ENCODE data around the gene TMPRSS4. TPM values are rescaled to one million over a fixed set of nuclear protein-coding genes. Genes with fewer than 3 reads are reported as not detected.

TMPRSS4 gene
- total RNA-seq, 4 donors from 2014 or later: 41.3 to 274 (median 159) TPM

- Histone ChIP-seq H3K36me3 (no peaks in the 10 kb centered on the region), H3K27me3 (no peaks in the 10 kb centered on the region), H3K4me3 (no peak overlapping the region), H3K4me1 (no peaks in the 10 kb centered on the region), H3K27ac (no peak overlapping the region), H3K9me3 (no peaks in the 10 kb centered on the region)
- no peak for TF ChIP-seq CTCF (IDR thresholded peaks at IDR 0.05)
- no peak for TF ChIP-seq POLR2A (IDR thresholded peaks at IDR 0.05)
- DNase-seq: no peak
Measured at GRCh38 chr11:118132385-118133151, 55.7 kb downstream of the TMPRSS4 start.

- H3K27ac ChIP-seq: no peak overlapping the region
- no peaks in the 10 kb centered on the region for H3K4me1 ChIP-seq
- no peak for DNase-seq
- H3K9me3 ChIP-seq: no peaks in the 10 kb centered on the region
- no peaks in the 10 kb centered on the region for H3K36me3 ChIP-seq
- no peaks in the 10 kb centered on the region for H3K27me3 ChIP-seq
- no peak overlapping the region for H3K4me3 ChIP-seq
- TF ChIP-seq POLR2A (IDR thresholded peaks at IDR 0.05) (no peak), CTCF (IDR thresholded peaks at IDR 0.05) (no peak)
Measured at GRCh38 chr11:118133816-118134215, 56.9 kb downstream of the TMPRSS4 start.

- no peak for TF ChIP-seq CTCF (IDR thresholded peaks at IDR 0.05)
- TF ChIP-seq POLR2A (IDR thresholded peaks at IDR 0.05): no peak
- no peak overlapping the region for H3K4me3 ChIP-seq
- no peaks in the 10 kb centered on the region for H3K27me3 ChIP-seq
- no peaks in the 10 kb centered on the region for H3K36me3 ChIP-seq
- no peak overlapping the region for H3K27ac ChIP-seq
- no peaks in the 10 kb centered on the region for H3K4me1 ChIP-seq
- H3K9me3 ChIP-seq: no peaks in the 10 kb centered on the region
- DNase-seq: no peak
Measured at GRCh38 chr11:118135051-118135795, 58.3 kb downstream of the TMPRSS4 start.

- no peaks in the 10 kb centered on the region for H3K9me3 ChIP-seq
- TF ChIP-seq POLR2A (IDR thresholded peaks at IDR 0.05) (no peak), CTCF (IDR thresholded peaks at IDR 0.05) (no peak)
- no peaks in the 10 kb centered on the region for H3K36me3 ChIP-seq
- H3K4me1 ChIP-seq: no peaks in the 10 kb centered on the region
- no peak overlapping the region for H3K4me3 ChIP-seq
- no peaks in the 10 kb centered on the region for H3K27me3 ChIP-seq
- DNase-seq: no peak
- no peak overlapping the region for H3K27ac ChIP-seq
Measured at GRCh38 chr11:118135796-118136165, 58.9 kb downstream of the TMPRSS4 start.

- no peak overlapping the region for H3K27ac ChIP-seq
- H3K4me1 ChIP-seq: no peaks in the 10 kb centered on the region
- no peaks in the 10 kb centered on the region for H3K27me3 ChIP-seq
- DNase-seq: no peak
- no peaks in the 10 kb centered on the region for H3K36me3 ChIP-seq
- H3K9me3 ChIP-seq: no peaks in the 10 kb centered on the region
- TF ChIP-seq CTCF (IDR thresholded peaks at IDR 0.05): no peak
- TF ChIP-seq POLR2A (IDR thresholded peaks at IDR 0.05): no peak
- H3K4me3 ChIP-seq: no peak overlapping the region
Measured at GRCh38 chr11:118136341-118136740, 59.5 kb downstream of the TMPRSS4 start.
